Astrocyte (in vitro differentiated cells and primary cell): ENCODE measurements around the gene TRANK1. TPM values are rescaled to one million over a fixed set of nuclear protein-coding genes. Genes with fewer than 3 reads are reported as not detected.

Source experiments
- DNase-seq: peaks from one replicate; pipeline ENCODE4 v3.0.0-alpha.2; 2010; ENCODE audit warnings: low read depth
- FAIRE-seq: peaks from 2 replicates; lab custom pipeline; 2011; peaks lifted over from hg19 to GRCh38; lab: Jason Lieb, UNC
- H2AFZ ChIP-seq: 2 replicates; pipeline ENCODE4 v1.6.0; 2012; ENCODE audit warnings: low read depth, low read length, inconsistent platforms
- H3K27ac ChIP-seq: 2 replicates; pipeline ENCODE4 v1.5.1; 2011; ENCODE audit warnings: low read depth, low read length, inconsistent platforms
- H3K27me3 ChIP-seq: 2 replicates; pipeline ENCODE4 v1.6.0; 2011; ENCODE audit warnings: low read length, inconsistent platforms; ENCODE audit not compliant: insufficient read depth
- H3K36me3 ChIP-seq: 2 replicates; pipeline ENCODE4 v1.5.1; 2011; ENCODE audit warnings: low read length, inconsistent platforms; ENCODE audit not compliant: insufficient read depth
- H3K4me1 ChIP-seq: 2 replicates; pipeline ENCODE4 v1.5.1; 2011; ENCODE audit warnings: low read length, inconsistent platforms; ENCODE audit not compliant: insufficient read depth
- H3K4me2 ChIP-seq: 2 replicates; pipeline ENCODE4 v1.6.0; 2012; ENCODE audit warnings: low read length, inconsistent platforms
- H3K4me3 ChIP-seq: 2 replicates; pipeline ENCODE4 v1.5.1; 2011; ENCODE audit warnings: low read depth, mild to moderate bottlenecking, low read length, inconsistent platforms; ENCODE audit not compliant: insufficient read depth
- H3K79me2 ChIP-seq: 2 replicates; pipeline ENCODE4 v1.6.0; 2012; ENCODE audit warnings: mild to moderate bottlenecking, low read length, inconsistent platforms; ENCODE audit not compliant: insufficient read depth
- H3K9ac ChIP-seq: 2 replicates; pipeline ENCODE4 v1.6.0; 2012; ENCODE audit warnings: mild to moderate bottlenecking, low read length, inconsistent platforms
- H3K9me3 ChIP-seq: 2 replicates; pipeline ENCODE4 v1.5.1; 2012; ENCODE audit warnings: low read depth, mild to moderate bottlenecking, low read length, inconsistent platforms; ENCODE audit not compliant: insufficient read depth
- H4K20me1 ChIP-seq: 2 replicates; pipeline ENCODE4 v1.6.0; 2012; ENCODE audit warnings: low read length, inconsistent platforms; ENCODE audit not compliant: insufficient read depth
- H3K27ac Mint-ChIP-seq: one replicate; pipeline ENCODE4 v1.8.0; 2021; ENCODE audit warnings: mild to moderate bottlenecking, mixed read lengths; ENCODE audit not compliant: unreplicated experiment
- H3K27me3 Mint-ChIP-seq: one replicate; pipeline ENCODE4 v1.8.0; 2021; ENCODE audit warnings: low read depth, mixed read lengths; ENCODE audit not compliant: unreplicated experiment
- H3K36me3 Mint-ChIP-seq: one replicate; pipeline ENCODE4 v1.8.0; 2021; ENCODE audit warnings: low read depth, mixed read lengths; ENCODE audit not compliant: unreplicated experiment
- H3K4me1 Mint-ChIP-seq: one replicate; pipeline ENCODE4 v1.8.0; 2021; ENCODE audit warnings: low read depth, mixed read lengths; ENCODE audit not compliant: unreplicated experiment
- H3K4me3 Mint-ChIP-seq: one replicate; pipeline ENCODE4 v1.8.0; 2021; ENCODE audit warnings: mild to moderate bottlenecking, moderate library complexity, mixed read lengths; ENCODE audit not compliant: unreplicated experiment
- H3K9me3 Mint-ChIP-seq: one replicate; pipeline ENCODE4 v1.8.0; 2021; ENCODE audit warnings: mild to moderate bottlenecking, mixed read lengths; ENCODE audit not compliant: unreplicated experiment
- CTCF ChIP-seq: IDR thresholded peaks from 2 replicates; pipeline ENCODE4 v1.5.1; 2011; ENCODE audit warnings: low read depth, mild to moderate bottlenecking, inconsistent platforms, low read length, moderate library complexity; ENCODE audit not compliant: insufficient read depth
- EZH2 ChIP-seq: IDR thresholded peaks from 2 replicates; pipeline ENCODE4 v1.6.1; 2012; ENCODE audit warnings: mild to moderate bottlenecking, low read length, inconsistent platforms; ENCODE audit not compliant: insufficient read depth
- total RNA-seq: library from RNA; stranded (reverse); gene quantifications from 2 replicates; pipeline ENCODE4 v1.2.1, GENCODE V29; 2021

The TRANK1 gene
- total RNA-seq, 1 donor from 2014 or later: 5.6 TPM

GRCh38 chr3:36832406-36832805 lies 112.4 kb downstream of the TRANK1 start:
- H4K20me1 ChIP-seq: no peaks in the 10 kb centered on the region
- H3K79me2 ChIP-seq: no peaks in the 10 kb centered on the region
- H3K9ac ChIP-seq: no peak overlapping the region
- H3K4me2 ChIP-seq: no peak overlapping the region
- H3K27ac Mint-ChIP-seq: no peak overlapping the region
- no peak for DNase-seq
- H3K36me3 Mint-ChIP-seq: peaks cover 7% of the 10 kb centered on the region
- no peaks in the 10 kb centered on the region for H3K27me3 ChIP-seq
- no peak overlapping the region for H3K4me3 Mint-ChIP-seq
- H3K4me3 ChIP-seq: no peak overlapping the region
- TF ChIP-seq EZH2 (no peak), CTCF (no peak)
- H2AFZ ChIP-seq: no peak overlapping the region
- H3K4me1 ChIP-seq: no peaks in the 10 kb centered on the region
- H3K36me3 ChIP-seq: no peaks in the 10 kb centered on the region
- H3K9me3 Mint-ChIP-seq: peaks cover 7% of the 10 kb centered on the region
- H3K4me1 Mint-ChIP-seq: peaks cover 16% of the 10 kb centered on the region
- no peak overlapping the region for H3K27ac ChIP-seq
- peaks cover under 1% of the 10 kb centered on the region for H3K27me3 Mint-ChIP-seq
- H3K9me3 ChIP-seq: no peaks in the 10 kb centered on the region
- no peak for FAIRE-seq

GRCh38 chr3:36827133-36827532 lies 117.7 kb downstream of the TRANK1 start:
- Histone ChIP-seq H3K9me3 (no peaks in the 10 kb centered on the region), H3K9ac (no peak overlapping the region), H3K79me2 (no peaks in the 10 kb centered on the region), H3K4me2 (no peak overlapping the region), H4K20me1 (no peaks in the 10 kb centered on the region), H3K27ac (no peak overlapping the region), H3K4me3 (no peak overlapping the region), H2AFZ (no peak overlapping the region), H3K36me3 (no peaks in the 10 kb centered on the region), H3K4me1 (no peaks in the 10 kb centered on the region), H3K27me3 (no peaks in the 10 kb centered on the region)
- no peak for FAIRE-seq
- peaks cover 5% of the 10 kb centered on the region for H3K9me3 Mint-ChIP-seq
- H3K4me3 Mint-ChIP-seq: no peak overlapping the region
- peaks cover 19% of the 10 kb centered on the region for H3K27me3 Mint-ChIP-seq
- TF ChIP-seq EZH2 (no peak), CTCF (no peak)
- peaks cover 3% of the 10 kb centered on the region for H3K4me1 Mint-ChIP-seq
- H3K36me3 Mint-ChIP-seq: peaks cover 9% of the 10 kb centered on the region
- no peak for DNase-seq
- H3K27ac Mint-ChIP-seq: no peak overlapping the region

- no peak overlapping the region for H2AFZ ChIP-seq
- no peaks in the 10 kb centered on the region for H4K20me1 ChIP-seq
- Mint-ChIP-seq H3K9me3 (peaks cover under 1% of the 10 kb centered on the region), H3K4me1 (peaks cover 3% of the 10 kb centered on the region), H3K27me3 (peaks cover 21% of the 10 kb centered on the region), H3K4me3 (no peak overlapping the region), H3K36me3 (peaks cover 4% of the 10 kb centered on the region), H3K27ac (no peak overlapping the region)
- H3K4me1 ChIP-seq: no peaks in the 10 kb centered on the region
- no peak overlapping the region for H3K4me3 ChIP-seq
- H3K36me3 ChIP-seq: no peaks in the 10 kb centered on the region
- no peaks in the 10 kb centered on the region for H3K79me2 ChIP-seq
- TF ChIP-seq EZH2 (no peak), CTCF (no peak)
- H3K27ac ChIP-seq: no peak overlapping the region
- DNase-seq: no peak
- H3K4me2 ChIP-seq: no peak overlapping the region
- FAIRE-seq: no peak
- H3K27me3 ChIP-seq: no peaks in the 10 kb centered on the region
- no peak overlapping the region for H3K9ac ChIP-seq
- H3K9me3 ChIP-seq: no peaks in the 10 kb centered on the region
Observed at GRCh38 chr3:36826240-36826639, 118.6 kb downstream of the TRANK1 start.
